Spinal cord (tissue), 10 donors: ENCODE measurements around the gene KRTAP19-1. TPM values are rescaled to one million over a fixed set of nuclear protein-coding genes. Genes with fewer than 3 reads are reported as not detected.
"Not testable (repeated sequence)": the region's sequence is repeated elsewhere in the genome, so short reads cannot be mapped to it uniquely, and the experiment has no call there.

Experiments used
- DNase-seq, 6 donors: peaks; one replicate each; pipeline versions ENCODE4 v3.0.0 to v3.0.0-alpha.2; 2013 to 2015; ENCODE audit warnings: low spot score in 6 of 6, low read depth in 4 of 6
- H3K27ac ChIP-seq: one replicate; pipeline ENCODE4 v1.5.1; 2013; ENCODE audit warnings: low read depth, low read length, control low read depth
- H3K27me3 ChIP-seq: one replicate; pipeline ENCODE4 v1.6.1; 2013; ENCODE audit warnings: low read length; ENCODE audit not compliant: control insufficient read depth, insufficient read depth
- H3K36me3 ChIP-seq: one replicate; pipeline ENCODE4 v1.6.1; 2013; ENCODE audit warnings: low read length; ENCODE audit not compliant: control insufficient read depth, insufficient read depth
- H3K4me1 ChIP-seq: one replicate; pipeline ENCODE4 v1.6.1; 2013; ENCODE audit warnings: low read length; ENCODE audit not compliant: control insufficient read depth, insufficient read depth
- H3K4me3 ChIP-seq: one replicate; pipeline ENCODE4 v1.5.1; 2013; ENCODE audit warnings: low read depth, low read length, control low read depth
- H3K9me3 ChIP-seq: one replicate; pipeline ENCODE4 v1.6.1; 2013; ENCODE audit warnings: low read length; ENCODE audit not compliant: control insufficient read depth, insufficient read depth
- WGBS: methylation state at CpG from one replicate; pipeline ENCODE4 v1.1.5; 2013; ENCODE audit warnings: missing lambda C conversion rate; ENCODE audit not compliant: insufficient coverage; 5-methylcytosine and 5-hydroxymethylcytosine counted together
- long read RNA-seq, 4 donors: transcript quantifications; one replicate each; lab custom pipeline, GENCODE V29; 2026
- polyA plus RNA-seq, 2 donors: library from polyadenylated mRNA; unstranded; fragments of 120-200 nt; gene quantifications; one replicate each; pipeline ENCODE4 v1.2.1, GENCODE V29; 2013; ENCODE audit not compliant: insufficient read length in 2 of 2
- total RNA-seq, 2 donors: library from RNA; depleted of rRNA in 1 of 2; stranded (reverse); fragments of 120-200 nt in 1 of 2; fragments of >200 nt in 1 of 2; gene quantifications; one replicate each; pipeline versions ENCODE4 v1.2.3 to v1.2.4, GENCODE V29; 2013 to 2014
- donor health status: healthy.

KRTAP19-1 gene
- total RNA-seq (not detected), polyA plus RNA-seq (not detected)
- long read RNA-seq, donor 1, result 0 reads
- long read RNA-seq, donor 2, result 0 reads
- long read RNA-seq, donor 3, result 0 reads
- long read RNA-seq, donor 4, result 0 reads

- no peaks in the 10 kb centered on the region for H3K4me1 ChIP-seq
- no peaks in the 10 kb centered on the region for H3K9me3 ChIP-seq
- no peak within 1 kb of the TSS for H3K4me3 ChIP-seq
- 88% methylated on average over 5 of the region's 7 CpGs for WGBS
- H3K36me3 ChIP-seq, result no peaks in the 10 kb centered on the region
- H3K27me3 ChIP-seq, result no peaks in the 10 kb centered on the region
- no peak for DNase-seq
- no peak within 1 kb of the TSS for H3K27ac ChIP-seq
Observed at GRCh38 chr21:30480145-30480544, at the start of gene KRTAP19-1. Gene KRTAP19-1 (minus strand): TSS chr21:30480367. CDS start chr21:30480317, 50 bp downstream.

GRCh38 chr21:30518876-30519275, 38.7 kb upstream of the KRTAP19-1 start:
- no peaks in the 10 kb centered on the region for H3K9me3 ChIP-seq
- H3K4me3 ChIP-seq, result no peak overlapping the region
- no peaks in the 10 kb centered on the region for H3K4me1 ChIP-seq
- no CpG with 5 or more reads among the region's 1 CpG for WGBS
- no peaks in the 10 kb centered on the region for H3K27me3 ChIP-seq
- no peaks in the 10 kb centered on the region for H3K36me3 ChIP-seq
- no peak for DNase-seq
- no peak overlapping the region for H3K27ac ChIP-seq

- DNase-seq, result peak in 1 of 6 donors; percentile 1
- no peaks in the 10 kb centered on the region for H3K9me3 ChIP-seq
- H3K4me1 ChIP-seq, result no peaks in the 10 kb centered on the region
- no peak overlapping the region for H3K27ac ChIP-seq
- WGBS, result 86% methylated on average over 1 of the region's 1 CpG
- no peak overlapping the region for H3K4me3 ChIP-seq
- H3K36me3 ChIP-seq, result no peaks in the 10 kb centered on the region
- H3K27me3 ChIP-seq, result no peaks in the 10 kb centered on the region
Observed at GRCh38 chr21:30515681-30516080, 35.5 kb upstream of the KRTAP19-1 start.

- 27% methylated on average over 4 of the region's 4 CpGs for WGBS
- H3K4me3 ChIP-seq, H3K36me3 ChIP-seq, DNase-seq, H3K27me3 ChIP-seq, H3K27ac ChIP-seq, H3K4me1 ChIP-seq, H3K9me3 ChIP-seq: not testable (repeated sequence)
Observed at GRCh38 chr21:30505621-30506205, 25.5 kb upstream of the KRTAP19-1 start.

GRCh38 chr21:30502041-30502440, 21.9 kb upstream of the KRTAP19-1 start, which contains the start of gene KRTAP19-5:
Gene KRTAP19-5 (minus strand): TSS chr21:30502141. CDS start chr21:30502090, 51 bp downstream.
- Histone ChIP-seq H3K36me3 (no peaks in the 10 kb centered on the region), H3K27me3 (no peaks in the 10 kb centered on the region), H3K4me3 (no peak within 1 kb of the TSS), H3K9me3 (no peaks in the 10 kb centered on the region), H3K4me1 (no peaks in the 10 kb centered on the region), H3K27ac (no peak within 1 kb of the TSS)
- 100% methylated on average over 2 of the region's 6 CpGs for WGBS
- DNase-seq, result no peak

DNA sequence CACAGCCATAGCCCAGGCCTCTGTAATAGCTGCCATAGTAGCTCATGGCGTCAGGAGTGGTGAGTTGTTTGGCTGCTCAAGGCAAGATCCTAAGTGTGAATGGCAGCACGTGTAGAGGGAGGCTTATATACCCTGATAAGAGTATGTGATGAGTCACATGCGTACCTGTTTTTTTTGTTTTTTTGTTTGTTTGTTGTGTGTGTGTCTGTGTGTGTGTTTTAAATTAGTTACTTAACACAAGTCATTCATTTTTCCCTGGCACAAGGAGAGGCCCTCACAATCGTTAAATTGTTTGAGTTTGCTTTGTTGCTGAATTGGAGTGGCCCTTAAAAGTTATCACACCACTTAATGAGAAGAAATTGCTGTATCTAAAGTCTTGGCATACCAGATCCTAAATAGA, 16.9 kb upstream of the KRTAP19-1 start, which contains the start of gene KRTAP19-4:
Gene KRTAP19-4 (minus strand): TSS at position 101 of the 400 bp plus-strand sequence. CDS start 55 bp downstream, at position 46.
- Histone ChIP-seq H3K9me3 (peaks cover 2% of the 10 kb centered on the region), H3K27ac (no peak within 1 kb of the TSS), H3K27me3 (no peaks in the 10 kb centered on the region), H3K4me3 (no peak within 1 kb of the TSS), H3K36me3 (no peaks in the 10 kb centered on the region), H3K4me1 (no peaks in the 10 kb centered on the region)
- no peak for DNase-seq
- WGBS, result 100% methylated on average over 2 of the region's 4 CpGs

- H3K4me1 ChIP-seq, result no peaks in the 10 kb centered on the region
- H3K36me3 ChIP-seq, result no peaks in the 10 kb centered on the region
- peaks cover 2% of the 10 kb centered on the region for H3K9me3 ChIP-seq
- H3K4me3 ChIP-seq, result no peak within 1 kb of the TSS
- no CpG with 5 or more reads among the region's 2 CpGs for WGBS
- H3K27ac ChIP-seq, result no peak within 1 kb of the TSS
- H3K27me3 ChIP-seq, result no peaks in the 10 kb centered on the region
- no peak for DNase-seq
Observed at GRCh38 chr21:30491963-30492428, 11.8 kb upstream of the KRTAP19-1 start, which contains the start of gene KRTAP19-3. Gene KRTAP19-3 (minus strand): TSS chr21:30492013. CDS start chr21:30491957, 56 bp downstream.

DNA sequence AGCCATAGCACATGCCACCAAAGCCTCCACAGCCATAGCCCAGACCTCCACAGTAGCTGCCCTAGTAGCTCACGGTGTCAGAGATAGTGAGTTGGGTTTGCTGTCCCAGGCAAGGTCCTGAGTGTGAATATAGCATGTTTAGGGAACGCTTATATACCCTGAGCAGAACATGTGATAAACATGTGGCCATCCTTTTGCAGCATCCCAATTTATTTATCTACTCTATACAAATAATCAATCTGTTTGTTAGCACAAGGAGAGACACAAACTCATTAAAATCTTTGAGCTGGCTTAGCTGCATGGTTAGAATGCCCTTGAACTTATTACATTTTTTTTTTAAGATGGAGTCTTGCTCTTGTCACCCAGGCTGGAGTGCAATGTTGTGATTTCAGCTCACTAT, 7.2 kb upstream of the KRTAP19-1 start, which contains the start of gene KRTAP19-2:
Gene KRTAP19-2 (minus strand): TSS at position 101 of the 400 bp plus-strand sequence. CDS start 88 bp downstream, at position 13.
- Histone ChIP-seq H3K27me3 (no peaks in the 10 kb centered on the region), H3K9me3 (peaks cover 13% of the 10 kb centered on the region), H3K36me3 (no peaks in the 10 kb centered on the region), H3K4me3 (no peak within 1 kb of the TSS), H3K4me1 (no peaks in the 10 kb centered on the region), H3K27ac (no peak within 1 kb of the TSS)
- no peak for DNase-seq
- WGBS, result no CpG with 5 or more reads among the region's 2 CpGs

DNA sequence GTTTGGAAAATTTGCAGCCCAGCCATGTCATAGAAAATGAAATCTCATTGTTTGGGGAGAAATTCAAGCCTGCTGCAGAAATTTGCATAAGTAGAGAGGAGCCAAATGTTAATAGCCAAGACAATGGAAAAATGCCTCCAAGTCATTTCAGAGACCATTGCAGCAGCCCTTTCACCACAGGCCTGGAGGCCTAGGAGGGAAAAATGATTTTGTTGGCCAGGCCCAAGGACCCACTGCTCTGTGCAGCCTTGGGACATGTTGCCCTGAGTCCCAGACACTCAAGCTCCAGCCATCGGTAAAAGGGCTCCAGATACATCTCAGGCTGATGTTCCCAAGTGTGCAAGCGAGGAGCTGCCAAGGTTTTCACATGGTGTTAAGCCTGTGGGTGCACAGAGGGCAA, 6.0 kb upstream of the KRTAP19-1 start:
- WGBS, result 88% methylated on average over 2 of the region's 2 CpGs
- H3K9me3 ChIP-seq, result peaks cover 13% of the 10 kb centered on the region
- no peaks in the 10 kb centered on the region for H3K36me3 ChIP-seq
- H3K27me3 ChIP-seq, result no peaks in the 10 kb centered on the region
- no peaks in the 10 kb centered on the region for H3K4me1 ChIP-seq
- no peak for DNase-seq
- no peak overlapping the region for H3K4me3 ChIP-seq
- H3K27ac ChIP-seq, result no peak overlapping the region

DNA sequence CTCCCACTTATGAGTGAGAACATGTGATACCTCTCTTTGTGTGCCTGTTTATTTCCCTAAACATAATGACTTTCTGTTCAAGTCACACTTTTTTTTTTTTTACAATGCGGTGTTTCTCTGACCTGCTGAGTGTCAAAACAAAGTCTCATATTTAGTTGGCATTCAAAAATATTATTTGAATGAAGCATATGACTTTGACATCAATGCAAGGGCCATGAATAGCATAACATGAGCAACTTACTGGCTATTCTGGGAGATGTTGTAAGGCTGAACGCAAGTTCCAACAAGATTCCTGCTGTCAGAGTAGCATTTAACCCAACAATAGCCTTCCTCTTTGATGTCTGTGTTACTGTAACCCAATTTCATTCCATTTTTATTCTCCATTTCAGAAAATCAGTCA, 2.0 kb upstream of the KRTAP19-1 start:
- Histone ChIP-seq H3K27ac (no peak overlapping the region), H3K9me3 (peaks cover 13% of the 10 kb centered on the region)
- no CpG with 5 or more reads among the region's 2 CpGs for WGBS

More for the DNA sequence above, 2.0 kb upstream of the KRTAP19-1 start:
- no peak for DNase-seq
- Histone ChIP-seq H3K4me3 (no peak overlapping the region), H3K27me3 (no peaks in the 10 kb centered on the region), H3K36me3 (no peaks in the 10 kb centered on the region), H3K4me1 (no peaks in the 10 kb centered on the region)
